Small intestine (tissue), 7 donors: ENCODE measurements around the gene USP12. TPM values are rescaled to one million over a fixed set of nuclear protein-coding genes. Genes with fewer than 3 reads are reported as not detected.
A peak's percentile ranks its signal among the peaks of the same experiment; 100 is the strongest.

Experiments
- DNase-seq, 2 donors: peaks; one replicate each; pipeline versions ENCODE4 v3.0.0 to v3.0.0-alpha.2; 2013
- FAIRE-seq: peaks from 2 replicates; lab custom pipeline; 2012; peaks lifted over from hg19 to GRCh38; lab: Jason Lieb, UNC
- H3K27ac ChIP-seq, 3 donors: one replicate each; pipeline ENCODE4 v1.5.1; 2013; ENCODE audit warnings: low read length in 2 of 3, mild to moderate bottlenecking in 2 of 3, control low read depth in 1 of 3, inconsistent platforms in 1 of 3, low read depth in 1 of 3, moderate library complexity in 1 of 3
- H3K27me3 ChIP-seq, 3 donors: one replicate each; pipeline ENCODE4 v1.6.1; 2013; ENCODE audit warnings: low read length in 3 of 3, inconsistent platforms in 1 of 3; ENCODE audit not compliant: control insufficient read depth in 3 of 3, insufficient read depth in 3 of 3
- H3K36me3 ChIP-seq, 3 donors: one replicate each; pipeline ENCODE4 v1.6.1; 2013; ENCODE audit warnings: low read length in 3 of 3, inconsistent platforms in 1 of 3, low read depth in 1 of 3, mild to moderate bottlenecking in 1 of 3, moderate library complexity in 1 of 3; ENCODE audit not compliant: control insufficient read depth in 3 of 3, insufficient read depth in 2 of 3
- H3K4me1 ChIP-seq, 3 donors: one replicate each; pipeline ENCODE4 v1.6.1; 2013; ENCODE audit warnings: low read length in 2 of 3, inconsistent platforms in 1 of 3, low read depth in 1 of 3, mild to moderate bottlenecking in 1 of 3, moderate library complexity in 1 of 3; ENCODE audit not compliant: control insufficient read depth in 3 of 3, insufficient read depth in 2 of 3
- H3K4me3 ChIP-seq, 3 donors: one replicate each; pipeline ENCODE4 v1.5.1; 2013; ENCODE audit warnings: low read length in 3 of 3, control low read depth in 1 of 3, inconsistent platforms in 1 of 3, low read depth in 1 of 3, mild to moderate bottlenecking in 1 of 3, moderate library complexity in 1 of 3
- H3K9me3 ChIP-seq, 2 donors: one replicate each; pipeline ENCODE4 v1.6.1; 2013; ENCODE audit warnings: low read depth in 1 of 2, low read length in 1 of 2; ENCODE audit not compliant: control insufficient read depth in 2 of 2, insufficient read depth in 1 of 2
- WGBS, 3 donors: extraction: QIAGEN DNeasy Blood & Tissue Kit; methylation state at CpG; one replicate each; pipeline ENCODE4 v1.1.7; 2013; 5-methylcytosine and 5-hydroxymethylcytosine counted together
- polyA plus RNA-seq, 4 donors: library from polyadenylated mRNA; stranded (reverse) in 3 of 4; unstranded in 1 of 4; fragments of 200-250 nt in 3 of 4; fragments of 120-200 nt in 1 of 4; gene quantifications; one replicate each; pipeline versions ENCODE4 v1.2.1 to v1.2.3, GENCODE V29; 2013
- donor health status: healthy with polysubstance abuse.
- donor health status: control.
- donor health status: control.
- donor health status: Bipolar disorder and iron deficiency.
- donor health status: healthy.

USP12 gene
- polyA plus RNA-seq, 4 donors, result 12.3 to 45.6 (median 20.7) TPM

DNA sequence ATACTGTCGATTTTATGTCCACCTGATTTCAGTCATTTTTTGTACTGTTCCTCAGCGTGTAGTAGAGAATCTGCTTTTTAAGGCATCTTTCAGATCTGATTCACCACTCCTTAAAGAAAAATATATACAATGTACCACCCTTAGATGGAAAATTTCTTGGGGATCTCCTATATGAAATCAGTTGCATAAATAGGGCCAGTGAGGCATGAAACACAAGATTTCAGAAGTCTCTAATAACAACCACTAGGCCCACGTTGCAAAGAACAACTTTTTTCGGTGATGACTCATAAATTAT, 1.4 kb downstream of the USP12 start:
- Histone ChIP-seq H3K36me3 (no peaks in the 10 kb centered on the region), H3K4me3 (peak overlapping the region; percentile 76 to 100 (median 93)), H3K27me3 (no peaks in the 10 kb centered on the region), H3K9me3 (no peaks in the 10 kb centered on the region), H3K27ac (peak overlapping the region; percentile 78 to 97 (median 96)), H3K4me1 (peaks cover 6 to 27% (median 13%) of the 10 kb centered on the region in 3 donors)
- 5 to 12% (median 6%) methylated on average over 4 of the region's 4 CpGs for WGBS, 3 donors
- no peak for FAIRE-seq
- no peak for DNase-seq

DNA sequence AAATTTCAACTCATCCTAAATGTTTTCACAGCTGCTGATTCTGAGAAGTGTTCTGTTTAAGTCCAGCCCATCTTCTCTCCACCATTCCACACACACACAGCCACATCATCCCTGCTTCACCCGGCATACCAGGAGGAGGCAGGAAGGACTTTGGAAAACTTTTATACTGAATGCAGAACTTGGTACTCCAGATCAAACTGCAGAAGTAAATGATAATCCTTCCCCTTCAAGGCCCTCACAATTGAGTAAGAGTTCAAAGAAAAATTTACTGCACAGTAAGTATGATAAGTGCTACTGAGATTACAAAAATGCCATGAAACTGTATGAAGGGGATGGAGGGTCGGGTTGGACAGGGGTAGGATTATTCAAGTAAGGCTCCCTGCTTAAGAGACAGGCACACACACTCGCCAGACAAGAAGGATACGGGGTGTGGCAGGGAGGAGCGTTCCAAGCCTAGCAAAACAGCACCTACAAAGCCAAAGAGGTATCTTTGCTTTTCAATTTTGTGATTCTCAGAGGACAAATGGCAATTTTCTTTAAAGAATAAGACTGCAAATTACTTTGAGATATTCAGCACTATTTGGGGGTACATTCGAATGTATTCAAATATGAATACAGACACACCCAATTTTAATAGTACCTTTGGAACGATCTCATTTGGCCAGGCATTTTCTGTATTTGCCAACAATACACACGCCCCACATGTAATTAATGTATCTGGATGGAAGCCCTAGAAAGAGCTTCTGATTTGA, 2.5 kb downstream of the USP12 start:
- 11 to 38% (median 29%) methylated on average over 8 of the region's 8 CpGs for WGBS, 3 donors
- H3K4me3 ChIP-seq, result peak overlapping the region in 1 of 3 donors; percentile 22
- peaks cover 6 to 22% (median 13%) of the 10 kb centered on the region in 3 donors for H3K4me1 ChIP-seq
- H3K27ac ChIP-seq, result peak overlapping the region; percentile 32 to 78 (median 36)
- no peaks in the 10 kb centered on the region for H3K36me3 ChIP-seq
- H3K9me3 ChIP-seq, result no peaks in the 10 kb centered on the region
- no peaks in the 10 kb centered on the region for H3K27me3 ChIP-seq
- peak; percentile 57 to 67 for DNase-seq
- no peak for FAIRE-seq

DNA sequence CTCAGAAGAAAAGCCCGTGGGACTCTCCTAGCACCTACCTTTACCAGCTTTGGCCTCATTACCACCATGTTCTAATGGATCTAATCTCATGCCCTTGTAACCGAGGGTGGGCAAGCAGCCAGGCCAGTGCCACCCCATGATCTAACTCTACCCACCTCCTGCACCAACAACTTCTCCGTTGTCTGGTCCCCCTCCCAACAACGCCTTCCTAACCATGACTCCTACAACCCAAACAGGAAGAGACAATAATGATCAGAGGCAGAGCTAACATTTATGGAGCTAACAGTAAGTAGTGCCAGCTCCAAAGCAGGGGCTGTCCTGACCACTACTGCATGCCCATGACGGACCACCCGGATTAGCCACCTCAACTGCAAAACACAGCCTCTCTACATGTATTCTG, 3.5 kb downstream of the USP12 start:
- Histone ChIP-seq H3K4me3 (no peak overlapping the region), H3K27ac (peak overlapping the region in 1 of 3 donors; percentile 8), H3K4me1 (peaks cover 6 to 22% (median 19%) of the 10 kb centered on the region in 3 donors), H3K36me3 (no peaks in the 10 kb centered on the region), H3K27me3 (no peaks in the 10 kb centered on the region), H3K9me3 (no peaks in the 10 kb centered on the region)
- 30 to 45% (median 40%) methylated on average over 6 of the region's 6 CpGs for WGBS, 3 donors
- FAIRE-seq (no peak), DNase-seq (no peak)

DNA sequence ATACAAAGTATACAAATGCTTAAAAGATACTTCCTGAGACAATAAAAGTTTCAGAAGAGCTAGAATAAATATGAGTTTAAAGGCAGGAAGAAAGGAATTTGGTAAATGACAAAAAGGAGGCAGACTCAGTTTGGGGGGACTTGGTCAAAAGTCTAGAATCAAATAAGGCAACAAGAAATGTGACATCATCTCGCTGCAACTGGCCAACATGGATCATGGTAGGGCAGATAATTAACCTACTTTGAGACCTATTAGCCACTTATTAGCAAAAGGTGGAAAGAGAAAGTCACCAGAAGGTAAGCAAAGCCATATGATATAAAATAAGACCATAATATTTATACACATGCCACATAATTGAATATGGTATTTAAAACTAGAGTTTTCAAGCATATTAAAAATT, 5.3 kb downstream of the USP12 start:
- Histone ChIP-seq H3K36me3 (no peaks in the 10 kb centered on the region), H3K9me3 (no peaks in the 10 kb centered on the region), H3K27me3 (no peaks in the 10 kb centered on the region), H3K4me1 (peaks cover 6 to 19% (median 18%) of the 10 kb centered on the region in 3 donors), H3K4me3 (no peak overlapping the region), H3K27ac (no peak overlapping the region)
- DNase-seq (no peak), FAIRE-seq (no peak)
- 57 to 71% (median 71%) methylated on average over 1 of the region's 1 CpG for WGBS, 3 donors

DNA sequence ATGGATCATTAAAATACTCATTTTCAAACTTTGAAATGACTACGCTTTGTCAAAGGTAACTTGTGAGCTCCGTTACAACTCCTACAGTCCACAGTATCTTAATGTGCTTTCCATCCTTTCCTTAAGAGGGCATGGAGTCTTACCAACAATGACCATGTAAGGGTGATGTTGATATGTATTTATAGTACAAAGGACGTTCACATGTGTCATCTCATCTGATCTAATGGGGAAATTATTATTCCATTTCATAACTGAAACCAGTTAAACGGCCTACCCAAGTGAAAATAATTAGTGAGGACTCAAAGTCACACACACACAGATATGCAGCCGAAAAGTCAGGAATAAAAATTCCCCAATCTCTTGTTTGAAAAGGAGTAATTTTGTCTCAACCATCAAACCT, 9.6 kb downstream of the USP12 start:
- DNase-seq (no peak), FAIRE-seq (no peak)
- WGBS, 3 donors, result 62 to 65% (median 65%) methylated on average over 5 of the region's 5 CpGs
- Histone ChIP-seq H3K27me3 (no peaks in the 10 kb centered on the region), H3K27ac (no peak overlapping the region), H3K9me3 (no peaks in the 10 kb centered on the region), H3K36me3 (no peaks in the 10 kb centered on the region), H3K4me3 (no peak overlapping the region), H3K4me1 (peaks cover 0 to 6% (median 0%) of the 10 kb centered on the region in 3 donors)

DNA sequence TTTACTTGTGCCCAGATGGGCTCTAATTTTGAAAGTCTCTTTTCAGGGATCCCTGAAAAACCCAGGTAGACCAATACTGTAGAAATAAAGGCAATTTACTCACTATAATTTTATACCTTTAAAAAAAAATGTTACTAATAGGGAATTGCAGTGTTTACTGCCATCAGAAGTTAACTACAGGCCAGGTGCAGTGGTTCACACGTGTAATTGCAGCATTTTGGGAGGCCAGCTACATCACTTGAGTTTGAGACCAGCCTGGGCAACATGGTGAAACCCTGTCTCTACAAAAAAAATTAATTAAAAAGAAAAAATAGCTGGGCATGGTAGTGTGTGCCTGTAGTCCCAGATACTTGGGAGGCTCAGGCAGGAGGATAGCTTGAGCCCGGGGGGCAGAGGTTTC, 10.2 kb downstream of the USP12 start:
- Histone ChIP-seq H3K27me3 (no peaks in the 10 kb centered on the region), H3K9me3 (no peaks in the 10 kb centered on the region), H3K4me3 (no peak overlapping the region), H3K4me1 (peaks cover 0 to 6% (median 0%) of the 10 kb centered on the region in 3 donors), H3K36me3 (no peaks in the 10 kb centered on the region), H3K27ac (no peak overlapping the region)
- DNase-seq, result no peak
- FAIRE-seq, result no peak
- 62 to 72% (median 71%) methylated on average over 2 of the region's 2 CpGs for WGBS, 3 donors

DNA sequence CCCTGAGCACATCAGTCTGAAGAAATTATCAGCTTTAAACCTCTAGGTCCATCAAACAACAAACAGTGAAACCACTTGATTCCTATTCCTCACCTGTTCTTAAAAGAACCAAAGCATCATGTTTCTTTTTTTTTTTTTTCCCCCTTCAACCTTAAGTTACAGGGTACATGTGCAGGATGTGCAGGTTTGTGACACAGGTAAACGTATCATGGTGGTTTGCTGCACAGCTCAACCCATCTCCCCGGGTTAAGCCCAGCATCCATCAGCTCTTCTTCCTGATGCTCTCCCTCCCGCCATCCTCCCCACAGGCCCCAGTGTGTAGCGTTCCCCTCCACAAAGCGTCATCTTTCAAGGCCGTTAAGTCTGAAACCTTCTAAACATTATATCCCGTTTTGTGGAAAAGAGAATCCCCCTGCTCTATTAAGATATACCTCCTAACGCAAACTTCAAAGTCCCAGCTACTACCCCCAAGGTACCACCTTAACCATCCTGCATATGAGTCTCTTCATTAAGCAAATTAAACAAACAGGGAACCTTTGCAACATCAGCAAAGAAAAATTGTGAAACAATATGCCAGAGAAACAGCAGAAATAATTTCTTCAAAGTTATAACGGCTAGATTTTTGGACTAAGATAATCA, 10.8 kb downstream of the USP12 start:
- H3K4me1 ChIP-seq, result peaks cover 0 to 6% (median 0%) of the 10 kb centered on the region in 3 donors
- DNase-seq (no peak), FAIRE-seq (no peak)
- WGBS, 3 donors, result 87 to 92% (median 91%) methylated on average over 9 of the region's 9 CpGs
- H3K27ac ChIP-seq, result no peak overlapping the region
- H3K36me3 ChIP-seq, result no peaks in the 10 kb centered on the region
- no peak overlapping the region for H3K4me3 ChIP-seq
- no peaks in the 10 kb centered on the region for H3K27me3 ChIP-seq
- peaks cover 0 to 2% of the 10 kb centered on the region in 2 donors for H3K9me3 ChIP-seq

DNA sequence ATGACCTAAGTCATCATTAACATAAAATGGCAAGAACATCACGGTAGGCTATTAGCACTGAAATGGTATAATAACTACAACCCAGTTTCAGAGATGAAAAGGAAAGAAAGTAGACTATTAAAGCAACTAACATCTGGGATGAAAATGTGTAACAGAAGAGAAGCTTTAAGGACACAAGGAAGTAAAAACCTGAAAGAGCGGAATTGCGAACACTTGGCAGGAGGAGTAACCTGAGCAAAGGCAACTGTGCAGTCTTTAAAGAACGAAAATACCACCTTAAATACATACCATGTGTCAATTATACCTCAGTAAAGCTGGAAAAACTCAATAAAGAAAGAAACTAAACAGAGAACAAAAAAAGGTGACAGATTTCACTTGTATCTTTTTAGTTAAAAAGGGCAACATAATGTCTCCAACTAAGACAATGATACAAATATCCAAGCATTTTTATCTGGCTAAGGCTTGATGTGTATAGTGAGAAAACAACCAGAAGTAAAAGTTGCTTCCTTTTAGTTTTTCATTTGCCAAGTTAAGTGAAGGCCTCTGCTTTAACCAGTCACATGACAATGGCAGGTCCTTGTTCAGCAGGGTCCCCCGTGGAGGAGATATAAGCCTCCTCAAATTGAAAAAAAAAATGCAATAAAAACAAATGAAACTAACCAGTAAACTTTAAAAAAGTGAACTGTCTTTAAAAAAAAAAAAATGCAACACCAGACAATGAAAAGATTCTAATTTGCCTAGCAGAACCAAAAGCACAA, 11.6 kb downstream of the USP12 start:
- Histone ChIP-seq H3K9me3 (peaks cover 0 to 2% of the 10 kb centered on the region in 2 donors), H3K27ac (no peak overlapping the region), H3K4me1 (peaks cover 0 to 6% (median 0%) of the 10 kb centered on the region in 3 donors), H3K4me3 (no peak overlapping the region), H3K27me3 (no peaks in the 10 kb centered on the region), H3K36me3 (no peaks in the 10 kb centered on the region)
- WGBS, 3 donors, result 85 to 91% (median 90%) methylated on average over 5 of the region's 5 CpGs
- FAIRE-seq (no peak), DNase-seq (no peak)
